Measurements from ENCODE around the gene OMP. TPM values are rescaled to one million over a fixed set of nuclear protein-coding genes. Genes with fewer than 3 reads are reported as not detected.

The OMP gene
- total and polyA plus RNA-seq, 2 donors (not counting 3 experiments of a cell fraction or from before 2014, with no cell fraction given), result 0.80 TPM; not detected in 1

GRCh38 chr11:77125191-77125590, 22.6 kb downstream of the OMP start:
- ChIA-PET POLR2A (no interaction called here), CTCF (no interaction called here)
- no peak overlapping the region for H3K4me3 ChIP-seq (replicated peaks in 1 of 3; ENCODE audit: insufficient read depth in 1 of 3, low read depth in 1 of 3, low read length in 3 of 3)
- intact Hi-C loops (cut with micrococcal nuclease) (no loop called here), dilution Hi-C loops (cut with MboI; ENCODE audit: extremely low pct_ligation_motif_present, low sequenced_read_pairs) (no loop called here)
- FAIRE-seq (no peak), DNase-seq (ENCODE audit: low read depth, low spot score) (no peak)
- H3K79me2 ChIP-seq (ENCODE audit: control insufficient read depth, insufficient read depth, low read length), result no peaks in the 10 kb centered on the region
- H3K27ac ChIP-seq (ENCODE audit: insufficient read depth, low read depth, low read length), result no peak overlapping the region
- no peak overlapping the region for H3K9ac ChIP-seq (replicated peaks; ENCODE audit: extremely low read depth, insufficient read depth, low read length)
- no peak for TF ChIP-seq CTCF (IDR thresholded peaks at IDR 0.05; ENCODE audit: extremely low read depth in 1 of 2, insufficient read depth in 1 of 2, low read depth in 1 of 2, low read length in 2 of 2)
- no peak for TF ChIP-seq MAX (IDR thresholded peaks at IDR 0.05; ENCODE audit: insufficient read depth, insufficient read length)
- no peak for TF ChIP-seq FOS (IDR thresholded peaks at IDR 0.05; ENCODE audit: borderline replicate concordance, insufficient read depth, low read length)
- TF ChIP-seq EZH2 (IDR thresholded peaks at IDR 0.05; ENCODE audit: borderline replicate concordance, low read depth, low read length, severe bottlenecking), result no peak
- no peak for TF ChIP-seq MYC (IDR thresholded peaks at IDR 0.05; ENCODE audit: low read depth, low read length)
- no peak for TF ChIP-seq GATA2 (IDR thresholded peaks at IDR 0.05; ENCODE audit: insufficient read depth, insufficient read length, low read depth, low read length)
- TF ChIP-seq POLR2AphosphoS5 (IDR thresholded peaks at IDR 0.05; ENCODE audit: insufficient read depth, low read depth, low read length), result no peak
- no peak for TF ChIP-seq JUN (IDR thresholded peaks at IDR 0.05; ENCODE audit: borderline replicate concordance, insufficient read depth, insufficient read length, low read depth)
- no peak for TF ChIP-seq POLR2A (IDR thresholded peaks at IDR 0.05; ENCODE audit: low read depth, low read length)
- no peak overlapping the region for H2AFZ ChIP-seq (ENCODE audit: low read depth, low read length)
- no peaks in the 10 kb centered on the region for H4K20me1 ChIP-seq (replicated peaks; ENCODE audit: control insufficient read depth, extremely low read depth, insufficient read depth, low read length)
- no peak overlapping the region for H3K4me2 ChIP-seq (ENCODE audit: insufficient read depth, low read length)
- H3K9me1 ChIP-seq (replicated peaks; ENCODE audit: control insufficient read depth, extremely low read depth, insufficient read depth, low read length), result no peaks in the 10 kb centered on the region
- BruUV-seq (replicated peaks), result no TSS peak
- peaks cover 0 to 7% of the 10 kb centered on the region in 2 experiments for H3K36me3 ChIP-seq (ENCODE audit: control insufficient read depth in 2 of 2, extremely low read depth in 1 of 2, insufficient read depth in 2 of 2, low read length in 2 of 2)
- H3K27me3 ChIP-seq (ENCODE audit: control insufficient read depth in 2 of 2, insufficient read depth in 2 of 2, low read length in 2 of 2), result no peaks in the 10 kb centered on the region
- H3K4me1 ChIP-seq (ENCODE audit: control insufficient read depth, extremely low read depth, insufficient read depth, low read length), result peaks cover 10% of the 10 kb centered on the region
- no peaks in the 10 kb centered on the region for H3K9me3 ChIP-seq (replicated peaks; ENCODE audit: control insufficient read depth, insufficient read depth, low read length)

Data from endothelial cell of umbilical vein (primary cell).